Choroid plexus epithelial cell (primary cell): Measurements from ENCODE around the gene POLR3H.

Source experiments
- DNase-seq: peaks from one replicate; pipeline ENCODE4 v3.0.0-alpha.2; 2010; ENCODE audit warnings: low read depth
- H3K4me3 ChIP-seq: 2 replicates; pipeline ENCODE4 v1.5.1; 2011; ENCODE audit warnings: low read depth, mild to moderate bottlenecking, control low read depth, low read length, moderate library complexity
- CTCF ChIP-seq: conservative IDR thresholded peaks from 2 replicates; pipeline ENCODE4 v1.5.1; 2011; ENCODE audit warnings: low read depth, mild to moderate bottlenecking, control low read depth, inconsistent platforms, low read length, moderate library complexity

POLR3H gene

GRCh38 chr22:41498303-41498835, 45.9 kb downstream of the POLR3H start:
- TF ChIP-seq CTCF, result no peak
- no peak overlapping the region for H3K4me3 ChIP-seq
- DNase-seq, result no peak

- peak; percentile 49 for DNase-seq
- no peak for TF ChIP-seq CTCF
These were observed 52.7 kb downstream of the POLR3H start for GRCh38 chr22:41491374-41492100.

GRCh38 chr22:41488596-41489385, 55.5 kb downstream of the POLR3H start:
- H3K4me3 ChIP-seq, result no peak overlapping the region
- DNase-seq, result no peak
- no peak for TF ChIP-seq CTCF

More at GRCh38 chr22:41491374-41492100, 52.7 kb downstream of the POLR3H start:
- H3K4me3 ChIP-seq, result no peak overlapping the region

GRCh38 chr22:41488076-41488475, 56.2 kb downstream of the POLR3H start:
- no peak overlapping the region for H3K4me3 ChIP-seq
- no peak for DNase-seq
- TF ChIP-seq CTCF, result no peak

GRCh38 chr22:41487037-41487935, 57.0 kb downstream of the POLR3H start:
- H3K4me3 ChIP-seq, result no peak overlapping the region
- TF ChIP-seq CTCF, result no peak
- DNase-seq, result no peak

- no peak for TF ChIP-seq CTCF
- no peak overlapping the region for H3K4me3 ChIP-seq
- no peak for DNase-seq
These were observed 59.2 kb downstream of the POLR3H start for GRCh38 chr22:41485033-41485432.
